ENCODE measurements around the gene PRKCA. TPM values are rescaled to one million over a fixed set of nuclear protein-coding genes. Genes with fewer than 3 reads are reported as not detected.

PRKCA gene
- total and polyA plus RNA-seq, 2 donors (not counting 3 experiments of a cell fraction or from before 2014, with no cell fraction given) = 7.5 to 34.2 TPM

DNA sequence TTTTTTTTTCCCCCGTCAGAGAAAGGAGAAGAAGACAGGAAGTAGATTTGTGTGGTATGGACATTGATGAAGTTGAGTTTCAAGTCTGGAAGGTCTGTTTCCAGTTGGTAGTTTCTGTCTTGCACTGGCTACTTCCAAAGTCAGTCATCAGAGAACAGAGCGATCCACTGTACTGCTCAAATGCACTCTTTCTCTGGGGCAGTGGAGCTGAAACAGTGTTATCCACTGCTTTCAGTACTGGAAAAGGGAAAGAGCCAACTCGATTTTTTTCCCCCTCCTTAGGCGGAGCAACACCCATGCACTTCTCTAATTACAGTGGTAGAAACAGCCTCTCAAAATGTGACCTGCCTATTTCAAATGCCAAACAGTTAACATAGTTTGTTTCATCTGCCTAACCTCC is 7.4 kb downstream of the PRKCA start:
- H3K4me2 ChIP-seq (ENCODE audit: insufficient read depth, low read length) = no peak overlapping the region
- no peaks in the 10 kb centered on the region for H3K9me3 ChIP-seq (replicated peaks; ENCODE audit: control insufficient read depth, insufficient read depth, low read length)
- no peak overlapping the region for H3K9ac ChIP-seq (replicated peaks; ENCODE audit: extremely low read depth, insufficient read depth, low read length)
- H3K27me3 ChIP-seq (ENCODE audit: control insufficient read depth in 2 of 2, insufficient read depth in 2 of 2, low read length in 2 of 2) = no peaks in the 10 kb centered on the region
- intact Hi-C loops (cut with micrococcal nuclease) (loop anchor here (5.0 kb wide), 2 partner anchors 38 to 113 kb away; no protein-coding TSS in a partner anchor), dilution Hi-C loops (cut with MboI; ENCODE audit: extremely low pct_ligation_motif_present, low sequenced_read_pairs) (no loop called here)
- TF ChIP-seq EZH2 (IDR thresholded peaks at IDR 0.05; ENCODE audit: borderline replicate concordance, low read depth, low read length, severe bottlenecking) (no peak), GATA2 (IDR thresholded peaks at IDR 0.05; ENCODE audit: insufficient read depth, insufficient read length, low read depth, low read length) (no peak), FOS (IDR thresholded peaks at IDR 0.05; ENCODE audit: borderline replicate concordance, insufficient read depth, low read length) (no peak), JUN (IDR thresholded peaks at IDR 0.05; ENCODE audit: borderline replicate concordance, insufficient read depth, insufficient read length, low read depth) (no peak), MYC (IDR thresholded peaks at IDR 0.05; ENCODE audit: low read depth, low read length) (no peak), POLR2AphosphoS5 (IDR thresholded peaks at IDR 0.05; ENCODE audit: insufficient read depth, low read depth, low read length) (no peak), POLR2A (IDR thresholded peaks at IDR 0.05; ENCODE audit: low read depth, low read length) (no peak)
- TF ChIP-seq, protein P1, sequence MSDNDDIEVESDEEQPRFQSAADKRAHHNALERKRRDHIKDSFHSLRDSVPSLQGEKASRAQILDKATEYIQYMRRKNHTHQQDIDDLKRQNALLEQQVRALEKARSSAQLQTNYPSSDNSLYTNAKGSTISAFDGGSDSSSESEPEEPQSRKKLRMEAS (IDR thresholded peaks at IDR 0.05; ENCODE audit: insufficient read depth, insufficient read length) = no peak
- TF ChIP-seq, protein P2, sequence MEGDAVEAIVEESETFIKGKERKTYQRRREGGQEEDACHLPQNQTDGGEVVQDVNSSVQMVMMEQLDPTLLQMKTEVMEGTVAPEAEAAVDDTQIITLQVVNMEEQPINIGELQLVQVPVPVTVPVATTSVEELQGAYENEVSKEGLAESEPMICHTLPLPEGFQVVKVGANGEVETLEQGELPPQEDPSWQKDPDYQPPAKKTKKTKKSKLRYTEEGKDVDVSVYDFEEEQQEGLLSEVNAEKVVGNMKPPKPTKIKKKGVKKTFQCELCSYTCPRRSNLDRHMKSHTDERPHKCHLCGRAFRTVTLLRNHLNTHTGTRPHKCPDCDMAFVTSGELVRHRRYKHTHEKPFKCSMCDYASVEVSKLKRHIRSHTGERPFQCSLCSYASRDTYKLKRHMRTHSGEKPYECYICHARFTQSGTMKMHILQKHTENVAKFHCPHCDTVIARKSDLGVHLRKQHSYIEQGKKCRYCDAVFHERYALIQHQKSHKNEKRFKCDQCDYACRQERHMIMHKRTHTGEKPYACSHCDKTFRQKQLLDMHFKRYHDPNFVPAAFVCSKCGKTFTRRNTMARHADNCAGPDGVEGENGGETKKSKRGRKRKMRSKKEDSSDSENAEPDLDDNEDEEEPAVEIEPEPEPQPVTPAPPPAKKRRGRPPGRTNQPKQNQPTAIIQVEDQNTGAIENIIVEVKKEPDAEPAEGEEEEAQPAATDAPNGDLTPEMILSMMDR (IDR thresholded peaks at IDR 0.05; ENCODE audit: extremely low read depth in 1 of 2, insufficient read depth in 1 of 2, low read depth in 1 of 2, low read length in 2 of 2) = no peak
- no peak for DNase-seq (ENCODE audit: low read depth, low spot score)
- peaks cover 8% of the 10 kb centered on the region for H3K4me1 ChIP-seq (ENCODE audit: control insufficient read depth, extremely low read depth, insufficient read depth, low read length)
- no peaks in the 10 kb centered on the region for H3K9me1 ChIP-seq (replicated peaks; ENCODE audit: control insufficient read depth, extremely low read depth, insufficient read depth, low read length)
- no TSS peak for BruUV-seq (replicated peaks)
- H3K27ac ChIP-seq (ENCODE audit: insufficient read depth, low read depth, low read length) = no peak overlapping the region
- H3K36me3 ChIP-seq (ENCODE audit: control insufficient read depth in 2 of 2, extremely low read depth in 1 of 2, insufficient read depth in 2 of 2, low read length in 2 of 2) = no peaks in the 10 kb centered on the region
- peaks cover 17% of the 10 kb centered on the region for H3K79me2 ChIP-seq (ENCODE audit: control insufficient read depth, insufficient read depth, low read length)
- H2AFZ ChIP-seq (ENCODE audit: low read depth, low read length) = no peak overlapping the region
- FAIRE-seq = no peak
- ChIA-PET POLR2A (interaction anchor here (0.7 kb wide), 1 partner anchor 151 kb away, joined by 6 read pairs; no protein-coding TSS in a partner anchor), CTCF (interaction anchor here (0.7 to 1.4 kb wide), 6 partner anchors 15 to 257 kb away, joined by 3 to 4 read pairs (median 3); no protein-coding TSS in a partner anchor)
- H4K20me1 ChIP-seq (replicated peaks; ENCODE audit: control insufficient read depth, extremely low read depth, insufficient read depth, low read length) = no peaks in the 10 kb centered on the region
- no peak overlapping the region for H3K4me3 ChIP-seq (replicated peaks in 1 of 3; ENCODE audit: insufficient read depth in 1 of 3, low read depth in 1 of 3, low read length in 3 of 3)

Measured in endothelial cell of umbilical vein (primary cell).